IMR-90 (cell line): ENCODE measurements around the gene IRGQ. TPM values are rescaled to one million over a fixed set of nuclear protein-coding genes. Genes with fewer than 3 reads are reported as not detected.

Source experiments
- ATAC-seq: fragments of 200-7000 bp; cut with Tn5 transposase; 2 replicates; pipeline ENCODE4 v1.9.1; 2020; ENCODE audit warnings: low read depth, mild to moderate bottlenecking, moderate library complexity
- BruUV-seq: library from RNA; stranded (reverse); fragments of 400-500 nt; replicated peaks from 2 replicates; lab custom pipeline; 2021; lab: Mats Ljungman, UMichigan
- CTCF ChIA-PET: fragments of 300-600 bp; formaldehyde crosslinking; extraction: SDS; loops from one replicate; lab custom pipeline; 2021; ENCODE audit warnings: antibody characterized with exemption; lab: Yijun Ruan, JAX
- POLR2A ChIA-PET: fragments of 300-600 bp; sonication (Branson Sonifier 250); formaldehyde crosslinking; loops from one replicate; lab custom pipeline; 2022; ENCODE audit warnings: antibody characterized with exemption; ENCODE audit not compliant: unreplicated experiment; lab: Charles Lee
- DNase-seq: peaks from one replicate; pipeline ENCODE4 v3.0.0; 2013
- H2AFZ ChIP-seq: replicated peaks from 2 replicates; pipeline ENCODE3; 2013; ENCODE audit warnings: low read length, mild to moderate bottlenecking; ENCODE audit not compliant: poor library complexity
- H2AK5ac ChIP-seq: 2 replicates; pipeline ENCODE4 v1.6.1; 2013; ENCODE audit warnings: low read depth, low read length, inconsistent platforms
- H2AK9ac ChIP-seq: replicated peaks from 2 replicates; pipeline ENCODE3; 2013; ENCODE audit warnings: mild to moderate bottlenecking, low read depth, low read length, moderate library complexity; ENCODE audit not compliant: poor library complexity
- H2BK120ac ChIP-seq: 2 replicates; pipeline ENCODE4 v1.6.1; 2013; ENCODE audit warnings: low read depth, low read length, inconsistent platforms
- H2BK15ac ChIP-seq: 3 replicates; pipeline ENCODE4 v1.6.1; 2013; ENCODE audit warnings: low read depth, low read length, inconsistent platforms
- H2BK20ac ChIP-seq: 2 replicates; pipeline ENCODE4 v1.6.1; 2013; ENCODE audit warnings: low read depth, mild to moderate bottlenecking, inconsistent platforms, low read length, moderate library complexity
- H2BK5ac ChIP-seq: 2 replicates; pipeline ENCODE4 v1.6.1; 2013; ENCODE audit warnings: mild to moderate bottlenecking, low read depth, low read length, inconsistent platforms; ENCODE audit not compliant: poor library complexity, severe bottlenecking
- H3K14ac ChIP-seq: replicated peaks from 2 replicates; pipeline ENCODE4 v1.6.1; 2013; ENCODE audit warnings: low read depth, low read length, inconsistent platforms
- H3K18ac ChIP-seq: 2 replicates; pipeline ENCODE4 v1.6.1; 2013; ENCODE audit warnings: low read depth, low read length, control low read depth
- H3K23ac ChIP-seq: 2 replicates; pipeline ENCODE4 v1.6.1; 2013; ENCODE audit warnings: low read depth, low read length, inconsistent platforms
- H3K27ac ChIP-seq: 2 replicates; pipeline ENCODE4 v1.5.1; 2013; ENCODE audit warnings: mild to moderate bottlenecking, control low read depth, low read length; ENCODE audit not compliant: insufficient read depth
- H3K27me3 ChIP-seq: 2 replicates; pipeline ENCODE4 v1.6.1; 2013; ENCODE audit warnings: low read length; ENCODE audit not compliant: control insufficient read depth, insufficient read depth
- H3K36me3 ChIP-seq: 2 replicates; pipeline ENCODE4 v1.6.1; 2013; ENCODE audit warnings: low read length, mixed read lengths; ENCODE audit not compliant: control insufficient read depth, insufficient read depth
- H3K4ac ChIP-seq: 2 replicates; pipeline ENCODE4 v1.6.1; 2013; ENCODE audit warnings: low read depth, low read length, inconsistent platforms
- H3K4me1 ChIP-seq: 2 replicates; pipeline ENCODE4 v1.6.1; 2013; ENCODE audit warnings: low read length, mixed read lengths; ENCODE audit not compliant: control insufficient read depth, insufficient read depth
- H3K4me2 ChIP-seq: 2 replicates; pipeline ENCODE4 v1.6.1; 2013; ENCODE audit warnings: low read depth, mild to moderate bottlenecking, control low read depth, low read length, moderate library complexity
- H3K4me3 ChIP-seq: 2 replicates; pipeline ENCODE4 v1.5.1; 2013; ENCODE audit warnings: low read depth, mild to moderate bottlenecking, control low read depth, low read length, moderate library complexity; ENCODE audit not compliant: insufficient read depth
- H3K56ac ChIP-seq: 2 replicates; pipeline ENCODE4 v1.6.1; 2013; ENCODE audit warnings: low read length, inconsistent platforms; ENCODE audit not compliant: insufficient read depth; ENCODE audit errors: extremely low read depth
- H3K79me1 ChIP-seq, 2 experiments: 2 replicates each; pipeline ENCODE4 v1.6.1; 2013; ENCODE audit warnings: low read length in 2 of 2, inconsistent platforms in 1 of 2, low read depth in 1 of 2
- H3K9ac ChIP-seq: 2 replicates; pipeline ENCODE4 v1.6.1; 2013; ENCODE audit warnings: low read depth, low read length, control low read depth
- H3K9me1 ChIP-seq: 2 replicates; pipeline ENCODE4 v1.6.1; 2013; ENCODE audit warnings: low read length, inconsistent platforms; ENCODE audit not compliant: insufficient read depth
- H3K9me3 ChIP-seq: 2 replicates; pipeline ENCODE4 v1.6.1; 2013; ENCODE audit warnings: low read length; ENCODE audit not compliant: control insufficient read depth, insufficient read depth
- H4K20me1 ChIP-seq: 2 replicates; pipeline ENCODE4 v1.6.1; 2013; ENCODE audit warnings: low read length, inconsistent platforms; ENCODE audit not compliant: insufficient read depth
- H4K5ac ChIP-seq: 2 replicates; pipeline ENCODE4 v1.6.1; 2013; ENCODE audit warnings: mild to moderate bottlenecking, low read depth, low read length, control low read depth
- H4K8ac ChIP-seq, 2 experiments: 2 replicates each; pipeline ENCODE4 v1.6.1; 2013; ENCODE audit warnings: low read depth in 2 of 2, low read length in 2 of 2, control low read depth in 1 of 2, inconsistent platforms in 1 of 2
- H4K91ac ChIP-seq: 2 replicates; pipeline ENCODE4 v1.6.1; 2013; ENCODE audit warnings: low read depth, low read length, inconsistent platforms; ENCODE audit not compliant: insufficient read depth
- POLR2A ChIP-seq: IDR thresholded peaks from 2 replicates; pipeline ENCODE4 v1.6.1; 2012; ENCODE audit warnings: mild to moderate bottlenecking, low read depth, low read length
- RFX5 ChIP-seq: IDR thresholded peaks from 2 replicates; pipeline ENCODE4 v1.8.0; 2012; ENCODE audit warnings: low read depth, mild to moderate bottlenecking, low read length, moderate library complexity
- WGBS, 2 experiments: methylation state at CpG; one replicate each; pipeline versions ENCODE4 v1.1.5 to v1.1.7; 2013; ENCODE audit warnings: missing lambda C conversion rate in 2 of 2; ENCODE audit not compliant: insufficient read length in 1 of 2; ENCODE audit errors: extremely low coverage in 2 of 2; 5-methylcytosine and 5-hydroxymethylcytosine counted together
- dilution Hi-C: fragments of 300-500 bp; cut with HindIII; formaldehyde crosslinking; loops from one replicate; pipeline ENCODE4 v1.14.3; 2018; ENCODE audit warnings: low sequenced_read_pairs; ENCODE audit not compliant: unreplicated experiment
- in situ Hi-C: fragments of 300-500 bp; cut with MboI; formaldehyde crosslinking; loops from 3 replicates; pipeline ENCODE4 v1.14.3; 2019; ENCODE audit warnings: low sequenced_read_pairs, inconsistent platforms, mixed read lengths
- intact Hi-C: fragments of 100-400 bp; cut with micrococcal nuclease; formaldehyde crosslinking; loops from 2 replicates; pipeline ENCODE4 v1.10.0; 2022
- polyA plus RNA-seq, 3 experiments: library from polyadenylated mRNA; depleted of rRNA; stranded (reverse); fragments of >200 nt; gene quantifications; 2 replicates each; pipeline ENCODE4 v1.2.3, GENCODE V29; 2012; ENCODE audit warnings: low replicate concordance in 1 of 3
- total RNA-seq: library from RNA; depleted of rRNA; stranded (reverse); fragments of >200 nt; gene quantifications from 2 replicates; pipeline ENCODE4 v1.2.3, GENCODE V29; 2012

The IRGQ gene
- total and polyA plus RNA-seq, 2 of the 4 experiments (the other 2 are of a cell fraction) = 9.0 to 9.9 TPM

DNA sequence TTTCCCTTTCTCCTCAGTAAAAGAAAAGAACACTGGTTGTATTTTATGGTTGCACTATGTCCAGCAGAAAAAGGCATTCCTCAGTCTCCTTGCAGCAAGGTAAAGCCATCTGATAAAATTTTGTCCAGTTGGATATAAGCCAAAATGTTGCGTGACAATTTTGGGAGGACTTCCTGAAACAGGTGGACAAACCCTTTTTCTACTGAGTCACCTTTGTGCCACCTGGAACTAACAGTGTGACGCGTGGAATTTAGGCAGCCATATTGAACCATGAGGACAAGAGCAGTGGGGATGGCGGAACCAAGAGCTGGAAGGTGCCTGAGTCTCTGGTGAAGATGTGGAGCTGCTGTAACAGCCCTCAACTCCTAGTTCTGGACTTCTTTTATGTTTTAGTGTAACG is 35.6 kb upstream of the IRGQ start:
- H3K4ac ChIP-seq = no peak overlapping the region
- 80% methylated on average over 1 of the region's 5 CpGs; no CpG with 5 or more reads in 1 of the 2 experiments for WGBS, 2 experiments
- POLR2A ChIA-PET = no interaction called here
- intact Hi-C loops = no loop called here
- H3K14ac ChIP-seq = no peak overlapping the region
- no peak overlapping the region for H3K23ac ChIP-seq
- no peak overlapping the region for H4K91ac ChIP-seq
- H2AK5ac ChIP-seq = no peak overlapping the region
- no peak overlapping the region for H4K8ac ChIP-seq
- no peak overlapping the region for H3K56ac ChIP-seq
- ATAC-seq (no peak), DNase-seq (no peak)
- BruUV-seq = no TSS peak
- no peak overlapping the region for H3K9ac ChIP-seq
- H3K4me2 ChIP-seq = no peak overlapping the region
- no peak overlapping the region for H3K4me3 ChIP-seq
- no peak overlapping the region for H2BK120ac ChIP-seq
- H3K4me1 ChIP-seq = peaks cover 5% of the 10 kb centered on the region; the same call in 1 of the 2 replicates
- H3K27ac ChIP-seq = no peak overlapping the region
- H4K5ac ChIP-seq = no peak overlapping the region
- no peak overlapping the region for H2AK9ac ChIP-seq
- dilution Hi-C loops = no loop called here
- H3K9me1 ChIP-seq = no peaks in the 10 kb centered on the region
- no peaks in the 10 kb centered on the region for H3K9me3 ChIP-seq
- no peak overlapping the region for H2AFZ ChIP-seq
- in situ Hi-C loops = no loop called here
- H3K79me1 ChIP-seq = no peaks in the 10 kb centered on the region
- CTCF ChIA-PET = no interaction called here
- H2BK5ac ChIP-seq = no peak overlapping the region
- H3K27me3 ChIP-seq = peaks cover 5% of the 10 kb centered on the region; the same call in 1 of the 2 replicates
- H3K36me3 ChIP-seq = no peaks in the 10 kb centered on the region
- H3K18ac ChIP-seq = no peak overlapping the region
- no peak overlapping the region for H2BK20ac ChIP-seq
- TF ChIP-seq POLR2A = no peak
- TF ChIP-seq RFX5 = no peak
- no peak overlapping the region for H2BK15ac ChIP-seq
- H4K20me1 ChIP-seq = no peaks in the 10 kb centered on the region
